ENCODE results near the gene SBF2. TPM values are rescaled to one million over a fixed set of nuclear protein-coding genes. Genes with fewer than 3 reads are reported as not detected.

Gene SBF2
- total RNA-seq, 3 donors from 2014 or later: 74.8 to 91.9 (median 88.2) TPM

- H3K27me3 ChIP-seq: no peaks in the 10 kb centered on the region
- peak overlapping the region; percentile 70 to 94 (median 93) for H3K4me3 ChIP-seq
- no peak for TF ChIP-seq CTCF (IDR thresholded peaks at IDR 0.05)
- no peak for TF ChIP-seq POLR2A (IDR thresholded peaks at IDR 0.05)
- TF ChIP-seq POLR2AphosphoS5 (IDR thresholded peaks at IDR 0.05): no peak
- peak overlapping the region; percentile 95 to 97 for H3K27ac ChIP-seq
- H3K36me3 ChIP-seq: no peaks in the 10 kb centered on the region
- peaks cover 0 to 5% of the 10 kb centered on the region in 2 donors for H3K4me1 ChIP-seq
- intact Hi-C loops (cut with DNase I; ENCODE audit: low total_unique reads): loop anchor here (5.0 to 10.0 kb wide), 2 partner anchors 92 to 550 kb away; no protein-coding TSS in a partner anchor
- no peak for DNase-seq (ENCODE audit: low spot score in 2 of 2)
- H3K9me3 ChIP-seq: no peaks in the 10 kb centered on the region
These were observed 13.0 kb upstream of the SBF2 start for GRCh38 chr11:10307022-10307399.

GRCh38 chr11:10305964-10306918 lies 12.2 kb upstream of the SBF2 start:
- H3K9me3 ChIP-seq: no peaks in the 10 kb centered on the region
- no peaks in the 10 kb centered on the region for H3K36me3 ChIP-seq
- peak overlapping the region; percentile 95 to 97 for H3K27ac ChIP-seq
- peak overlapping the region; percentile 70 to 94 (median 93) for H3K4me3 ChIP-seq
- no peak for DNase-seq (ENCODE audit: low spot score in 2 of 2)
- intact Hi-C loops (cut with DNase I; ENCODE audit: low total_unique reads): loop anchor here (5.0 to 10.0 kb wide), 2 partner anchors 91 to 549 kb away; no protein-coding TSS in a partner anchor
- TF ChIP-seq POLR2AphosphoS5 (IDR thresholded peaks at IDR 0.05) (peak in 1 of 3 donors; percentile 61), POLR2A (IDR thresholded peaks at IDR 0.05) (no peak), CTCF (IDR thresholded peaks at IDR 0.05) (no peak)
- peaks cover 0 to 5% of the 10 kb centered on the region in 2 donors for H3K4me1 ChIP-seq
- H3K27me3 ChIP-seq: no peaks in the 10 kb centered on the region

GRCh38 chr11:10305262-10305963 lies 11.4 kb upstream of the SBF2 start:
- Histone ChIP-seq H3K27me3 (no peaks in the 10 kb centered on the region), H3K4me3 (peak overlapping the region; percentile 70 to 94 (median 93)), H3K4me1 (peaks cover 0 to 5% of the 10 kb centered on the region in 2 donors), H3K36me3 (no peaks in the 10 kb centered on the region), H3K9me3 (no peaks in the 10 kb centered on the region), H3K27ac (peak overlapping the region; percentile 95 to 97)
- no peak for TF ChIP-seq CTCF (IDR thresholded peaks at IDR 0.05)
- no peak for TF ChIP-seq POLR2A (IDR thresholded peaks at IDR 0.05)
- peak in 2 of 3 donors; percentile 16 to 62 for TF ChIP-seq POLR2AphosphoS5 (IDR thresholded peaks at IDR 0.05)
- intact Hi-C loops (cut with DNase I; ENCODE audit: low total_unique reads): loop anchor here (5.0 to 10.0 kb wide), 2 partner anchors 91 to 548 kb away; no protein-coding TSS in a partner anchor
- no peak for DNase-seq (ENCODE audit: low spot score in 2 of 2)

GRCh38 chr11:10304495-10305261 lies 10.7 kb upstream of the SBF2 start, which contains the start of gene ADM:
TSS of gene ADM (plus strand) at chr11:10305073. CDS start at chr11:10305701, 628 bp downstream.
- H3K36me3 ChIP-seq: no peaks in the 10 kb centered on the region
- no peaks in the 10 kb centered on the region for H3K9me3 ChIP-seq
- H3K4me1 ChIP-seq: peaks cover 0 to 5% of the 10 kb centered on the region in 2 donors
- TF ChIP-seq CTCF (IDR thresholded peaks at IDR 0.05) (peak; percentile 34 to 46 (median 46)), POLR2AphosphoS5 (IDR thresholded peaks at IDR 0.05) (peak; percentile 89 to 97 (median 95)), POLR2A (IDR thresholded peaks at IDR 0.05) (peak; percentile 94)
- intact Hi-C loops (cut with DNase I; ENCODE audit: low total_unique reads): loop anchor here (5.0 to 10.0 kb wide), 3 partner anchors 90 to 1617 kb away; no protein-coding TSS in a partner anchor
- no peaks in the 10 kb centered on the region for H3K27me3 ChIP-seq
- peak; percentile 84 to 85 for DNase-seq (ENCODE audit: low spot score in 2 of 2)
- peak within 1 kb of the TSS; percentile 70 to 94 (median 93) for H3K4me3 ChIP-seq
- peak within 1 kb of the TSS; percentile 95 to 97 for H3K27ac ChIP-seq
